ENCODE measurements around the gene HIVEP3. TPM values are rescaled to one million over a fixed set of nuclear protein-coding genes. Genes with fewer than 3 reads are reported as not detected.
A peak's percentile ranks its signal among the peaks of the same experiment; 100 is the strongest.

HIVEP3 gene
- polyA plus RNA-seq, 10 donors: 1.9 to 3.8 (median 2.7) TPM

DNA sequence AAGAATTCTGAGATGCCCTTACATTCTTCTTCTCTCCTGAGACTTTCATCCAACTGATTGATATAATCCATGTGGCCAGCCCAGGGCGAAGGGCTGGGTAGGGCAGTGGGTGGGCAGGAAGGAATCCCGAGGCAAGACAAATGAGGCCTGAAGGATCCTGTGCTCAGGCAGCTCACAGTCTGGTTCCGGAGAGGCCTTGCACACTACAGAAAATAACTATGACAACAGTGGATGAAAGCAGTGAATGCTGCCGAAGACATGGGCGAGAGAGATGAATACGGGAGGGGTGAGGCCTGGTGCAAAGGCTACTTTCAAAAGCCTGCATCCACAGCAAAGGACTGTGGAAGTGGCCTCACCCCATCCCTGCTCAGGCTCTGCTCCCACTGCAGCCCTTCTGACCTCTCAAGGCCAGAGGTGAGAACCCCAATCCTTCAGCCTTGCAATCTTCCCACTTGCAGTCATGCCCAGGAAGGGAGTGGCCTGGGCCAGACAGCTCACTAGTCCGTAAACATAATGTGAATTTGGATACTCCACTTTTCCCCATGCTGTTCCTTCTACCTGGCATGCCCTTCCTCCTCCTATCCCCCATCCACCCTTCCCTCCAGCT, 250.6 kb downstream of the HIVEP3 start:
- no peak for DNase-seq

- no peak for DNase-seq
These were observed 251.6 kb downstream of the HIVEP3 start for GRCh38 chr1:41666981-41667631.

DNA sequence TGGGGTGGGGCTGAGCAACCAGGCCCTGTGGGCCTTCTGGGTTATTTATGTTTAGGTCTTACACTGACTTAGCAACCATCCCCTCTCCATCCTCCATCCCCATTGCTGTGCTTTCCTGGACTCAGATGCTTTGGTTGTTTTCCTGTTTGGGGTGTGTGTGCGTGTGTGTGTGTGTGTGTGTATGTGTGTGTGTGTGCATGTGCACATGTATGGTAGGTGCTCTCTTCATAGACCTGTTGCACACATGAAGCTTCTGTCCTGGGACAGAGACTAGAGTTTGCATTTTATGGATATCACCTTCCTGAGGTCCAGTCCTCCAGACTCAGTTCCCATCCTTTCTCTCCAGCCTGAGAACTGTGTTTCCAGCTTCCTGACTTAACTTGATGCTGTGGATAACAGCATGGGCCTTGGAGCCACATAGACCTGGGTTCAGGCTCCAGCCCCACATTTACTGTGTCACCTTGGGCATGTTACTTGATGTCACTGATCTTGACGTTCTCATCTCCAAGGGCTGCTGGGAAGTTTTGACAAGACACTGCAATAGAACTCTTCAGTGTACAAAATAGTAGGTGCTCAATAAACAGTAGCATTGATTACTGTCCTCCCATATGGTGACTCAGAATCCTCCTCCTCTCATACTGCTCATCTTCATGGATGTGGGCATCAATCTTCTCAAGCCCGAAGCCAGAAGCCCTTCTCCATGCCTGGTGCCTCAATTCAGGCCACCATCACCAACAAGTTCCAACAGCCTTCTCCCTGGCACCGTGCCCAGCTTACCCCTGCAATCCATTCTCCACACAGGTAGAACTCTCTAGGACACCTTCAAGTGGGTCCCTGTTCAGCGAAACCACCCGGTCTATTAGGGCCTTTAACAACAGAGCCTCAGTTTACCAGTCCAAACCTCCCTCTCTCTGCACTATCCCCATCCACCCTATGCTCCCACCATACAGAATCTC, 252.5 kb downstream of the HIVEP3 start:
- no peak for DNase-seq

DNA sequence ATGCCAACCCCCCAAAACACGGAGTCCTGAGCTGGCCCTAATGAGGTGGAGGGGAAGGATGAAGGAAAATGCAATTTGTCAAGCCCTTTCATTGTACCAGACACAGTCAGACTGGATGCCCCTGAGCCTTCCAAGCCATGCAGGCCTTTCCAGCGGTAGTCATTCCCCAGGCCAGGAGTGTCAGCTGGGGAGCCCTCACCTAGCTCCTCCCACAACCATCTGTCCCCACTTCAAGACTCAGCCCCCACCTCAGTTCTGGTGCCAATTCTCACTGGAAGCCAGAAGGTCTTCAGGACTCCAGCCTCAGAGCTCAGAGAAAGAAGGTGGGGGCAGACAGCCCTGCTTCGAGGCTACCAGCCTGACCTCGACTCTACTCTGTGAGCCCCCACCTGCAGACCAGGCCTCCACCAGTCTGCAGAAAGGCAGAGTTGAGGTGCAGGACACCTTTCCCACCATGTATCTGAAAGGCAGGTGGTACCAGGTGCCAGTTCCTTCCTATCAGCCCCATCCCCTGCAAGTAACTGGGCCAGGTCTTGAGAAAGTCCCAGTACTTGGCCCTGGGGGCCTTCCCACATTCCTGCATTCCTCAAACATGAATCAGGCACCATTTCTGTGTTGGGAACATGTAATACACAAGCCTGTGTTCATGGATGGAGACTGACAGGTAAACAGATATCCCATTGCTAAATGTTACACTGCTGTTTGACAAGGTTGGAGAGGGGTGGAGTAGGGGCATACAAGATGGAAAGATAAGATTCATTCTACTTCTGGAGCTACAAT, 253.7 kb downstream of the HIVEP3 start:
- DNase-seq: no peak

DNA sequence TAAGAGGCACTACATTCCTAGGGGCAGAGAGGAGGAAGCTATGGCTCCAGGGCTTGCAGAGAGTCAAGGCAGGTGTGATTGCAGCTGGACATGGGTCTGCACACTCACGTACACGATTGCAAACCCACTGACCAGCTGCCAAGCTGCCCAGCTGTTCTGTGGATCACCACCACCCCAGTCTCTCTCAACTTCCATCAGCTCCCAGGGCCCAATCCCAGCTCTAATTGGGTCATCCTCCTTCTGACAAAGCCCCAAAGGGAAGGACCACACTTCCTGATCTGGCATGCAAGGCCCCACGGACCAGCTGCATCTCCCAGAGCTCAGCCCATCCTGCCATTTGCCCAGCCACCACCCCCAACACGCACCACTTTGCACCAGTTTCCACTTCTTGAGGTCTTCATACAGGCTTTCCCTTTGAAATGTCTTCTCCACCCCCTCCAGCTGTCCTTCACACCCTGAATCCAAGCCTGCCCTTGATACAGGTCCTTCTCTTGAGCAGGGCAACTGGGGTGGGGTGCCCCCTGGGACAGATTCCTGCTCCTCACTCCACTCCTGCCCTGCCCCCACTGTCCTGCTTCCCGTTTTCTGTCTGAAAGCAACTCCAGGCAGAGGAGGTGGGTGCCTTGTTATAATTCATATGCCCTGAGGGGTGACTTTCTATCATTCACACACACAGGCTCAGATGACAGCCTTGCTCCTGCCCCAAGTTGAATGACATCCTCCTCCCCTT, 254.9 kb downstream of the HIVEP3 start:
- DNase-seq: no peak

- DNase-seq: peak in 1 of 3 donors; percentile 58
These were observed 255.8 kb downstream of the HIVEP3 start for GRCh38 chr1:41662765-41663437.

- peak in 2 of 3 donors; percentile 67 to 79 for DNase-seq
These were observed 256.5 kb downstream of the HIVEP3 start for GRCh38 chr1:41662061-41662764.

- peak in 1 of 3 donors; percentile 62 for DNase-seq
These were observed 257.2 kb downstream of the HIVEP3 start for GRCh38 chr1:41661428-41662060.

DNA sequence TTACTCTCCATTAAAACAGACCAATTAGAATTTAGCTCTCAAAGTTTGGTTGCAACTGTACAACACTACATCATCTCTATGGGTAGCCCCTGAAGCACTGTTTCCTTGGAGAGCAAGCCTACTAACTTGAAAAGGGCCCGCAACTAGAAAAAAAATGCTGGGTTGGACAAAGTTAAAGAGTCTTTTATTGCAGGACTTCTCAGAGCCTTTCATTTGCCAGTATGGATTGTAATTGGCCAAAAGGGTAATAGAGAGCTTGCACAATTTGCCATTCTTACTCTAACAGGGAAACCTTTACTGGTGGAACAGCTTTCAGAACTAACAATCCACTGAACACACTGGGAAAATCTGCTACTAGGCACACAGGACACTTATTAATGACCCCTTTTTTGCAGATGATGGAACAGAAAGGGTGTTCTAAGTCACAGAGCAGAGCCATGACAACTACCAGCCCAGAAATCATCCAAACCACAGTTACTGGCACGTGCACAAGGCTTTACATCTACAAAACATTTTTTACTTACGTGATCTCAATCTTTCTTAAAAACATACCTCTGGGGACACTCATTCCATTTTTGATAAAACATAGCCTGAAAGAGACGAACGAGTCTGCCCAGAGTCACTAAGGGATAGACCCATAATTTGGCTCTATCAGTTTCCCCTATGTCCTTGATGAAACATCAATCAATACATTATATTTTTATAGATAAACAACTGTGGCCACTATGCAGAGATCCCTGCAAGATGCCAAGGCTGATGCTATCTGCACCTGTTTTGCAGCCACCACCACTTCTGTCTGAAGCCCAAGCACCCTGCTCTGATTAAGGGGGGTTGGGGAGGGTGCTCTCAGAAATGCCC, 257.9 kb downstream of the HIVEP3 start:
- no peak for DNase-seq

DNA sequence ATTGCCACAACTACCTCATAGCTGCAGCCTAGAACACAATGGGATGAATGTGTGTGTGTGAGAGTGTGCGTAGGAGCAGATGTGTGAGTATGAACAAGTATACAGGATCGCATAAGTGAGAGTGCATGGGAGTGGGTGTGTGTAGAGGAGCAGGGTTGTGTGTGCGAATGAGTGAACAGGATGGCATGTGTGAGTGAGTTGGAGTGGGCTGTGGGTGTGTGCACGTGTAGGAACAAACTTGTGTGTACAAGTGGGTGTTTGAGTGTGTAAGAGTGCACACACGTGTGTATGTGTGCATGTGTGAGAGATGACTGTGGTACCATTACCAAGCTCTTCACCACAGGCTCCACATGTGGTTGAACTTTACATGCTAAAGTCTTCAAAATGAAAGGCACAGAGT, 258.8 kb downstream of the HIVEP3 start:
- DNase-seq: no peak

DNA sequence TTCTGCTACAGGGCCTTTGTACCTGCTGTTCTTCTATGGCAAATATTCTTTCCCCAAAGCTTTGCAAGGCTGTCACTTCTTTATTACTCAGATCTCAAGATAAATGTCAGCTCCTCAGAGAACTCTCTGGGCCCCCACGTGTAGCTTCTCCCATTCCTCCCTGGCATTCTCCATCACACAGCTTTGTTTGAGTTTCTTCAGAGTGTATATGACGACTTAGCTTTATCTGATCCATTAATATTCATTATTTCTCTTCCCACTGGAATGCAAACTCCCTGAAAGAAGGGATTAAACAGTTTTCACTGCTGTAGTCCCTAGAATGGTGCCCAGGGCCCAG, 259.6 kb downstream of the HIVEP3 start:
- DNase-seq: no peak

DNA sequence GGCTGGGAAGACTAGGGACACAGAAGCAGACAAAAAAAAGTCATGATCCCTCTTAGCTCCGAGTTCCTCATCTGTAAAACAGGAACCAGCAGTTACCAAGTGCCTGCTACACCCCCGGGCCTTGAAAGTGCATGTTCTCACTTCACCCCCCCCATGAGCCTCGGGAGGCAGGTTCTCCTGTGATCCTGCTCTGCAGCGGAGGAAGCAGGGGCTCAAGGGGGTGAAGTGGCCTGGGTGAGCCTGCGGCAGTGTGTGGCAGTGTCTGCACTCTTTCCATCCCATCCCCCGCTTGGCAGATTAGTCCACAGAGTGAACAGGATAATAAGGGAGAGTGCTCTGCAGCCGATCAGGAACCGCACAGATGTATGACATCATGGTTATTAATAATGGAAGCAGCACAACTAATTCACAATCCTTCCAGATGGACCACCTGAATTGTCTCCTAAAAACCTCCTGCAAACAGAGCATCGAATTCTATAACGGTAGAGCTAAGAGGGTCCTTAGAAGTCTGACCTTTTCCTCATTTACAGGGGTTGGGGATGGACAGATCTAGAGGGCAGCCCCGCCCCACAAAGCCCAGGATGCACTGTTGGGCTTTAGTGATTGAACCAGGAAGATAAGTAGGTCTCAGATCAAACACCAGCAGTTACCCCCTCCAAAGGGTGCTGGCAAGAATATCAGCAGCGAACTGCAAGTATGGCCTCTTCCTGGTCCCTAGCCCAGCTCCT, 260.1 kb downstream of the HIVEP3 start:
- no peak for DNase-seq

GRCh38 chr1:41657679-41658295, 260.9 kb downstream of the HIVEP3 start:
- DNase-seq: no peak

- no peak for DNase-seq
These were observed 261.8 kb downstream of the HIVEP3 start for GRCh38 chr1:41656825-41657500.

GRCh38 chr1:41656068-41656467, 262.7 kb downstream of the HIVEP3 start:
- no peak for DNase-seq

DNA sequence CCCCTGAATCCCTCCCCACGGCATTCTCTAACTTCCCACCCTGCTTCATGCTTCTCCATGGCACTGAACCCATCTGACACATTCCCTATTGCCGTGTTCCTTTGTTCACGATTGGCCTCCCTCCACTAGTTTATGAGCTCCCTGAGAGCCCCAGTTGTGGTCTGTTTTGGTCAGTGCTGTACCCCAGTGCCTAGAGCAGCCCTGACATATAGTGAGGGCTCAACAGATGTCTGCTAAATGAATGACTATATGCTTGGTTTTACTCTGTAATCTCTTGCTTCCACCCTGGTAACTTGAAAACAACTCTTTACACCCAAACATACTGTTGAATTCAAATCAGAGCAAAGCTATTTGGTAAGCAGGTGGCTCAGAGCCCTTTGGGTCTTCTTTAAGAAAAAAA, 263.1 kb downstream of the HIVEP3 start:
- DNase-seq: no peak

DNA sequence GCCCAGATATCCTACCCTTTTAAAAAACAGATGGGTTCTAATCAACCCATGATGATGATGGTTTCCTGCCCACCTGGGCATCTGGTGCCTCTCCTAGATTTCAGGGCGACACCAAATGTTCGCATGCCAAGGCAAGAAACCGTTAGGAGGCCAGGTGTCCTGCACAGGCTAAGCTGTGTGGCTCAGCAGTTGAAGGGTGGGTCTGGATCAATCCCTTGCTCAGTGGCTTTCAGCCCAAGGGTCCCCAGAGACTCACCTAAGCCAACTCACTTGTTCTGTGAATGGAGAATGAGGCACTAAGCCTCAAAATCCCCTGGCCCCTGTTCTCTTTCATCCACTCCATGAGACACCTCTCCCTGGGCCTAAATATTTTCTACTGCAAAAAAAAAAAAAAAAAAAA, 265.1 kb downstream of the HIVEP3 start:
- no peak for DNase-seq

Measured in muscle of back (tissue), 11 donors.